ENCODE data around the gene LBH. TPM values are rescaled to one million over a fixed set of nuclear protein-coding genes. Genes with fewer than 3 reads are reported as not detected.

Gene LBH
- total RNA-seq, 1 experiment from 2014 or later, result 1.2 TPM

- RAD21 ChIA-PET (ENCODE audit: low non-redundant PET in 1 of 2, low total read pairs in 2 of 2, uncharacterized antibody in 2 of 2, unreplicated experiment in 2 of 2), result no interaction called here
- H3K9me3 ChIP-seq (ENCODE audit: control insufficient read depth in 1 of 2, insufficient read depth in 1 of 2, low read depth in 1 of 2, low read length in 2 of 2), result no peaks in the 10 kb centered on the region
These were observed 56.7 kb downstream of the LBH start for GRCh38 chr2:30287857-30288513.

More at GRCh38 chr2:30287857-30288513, 56.7 kb downstream of the LBH start:
- no peak overlapping the region for H3K4me3 ChIP-seq (replicated peaks in 1 of 2; ENCODE audit: low read depth in 1 of 2, low read length in 2 of 2)
- no peaks in the 10 kb centered on the region for H3K79me2 ChIP-seq (ENCODE audit: insufficient read depth, low read length)
- H3K4me1 ChIP-seq (ENCODE audit: control insufficient read depth in 1 of 2, insufficient read depth in 2 of 2, low read length in 2 of 2), result peaks cover 0 to 1% of the 10 kb centered on the region in 2 experiments; a peak in 1 of 4 replicates
- no peak overlapping the region for H3K4me2 ChIP-seq (ENCODE audit: low read length)
- H3K36me3 ChIP-seq (ENCODE audit: control insufficient read depth in 1 of 2, insufficient read depth in 2 of 2, low read length in 2 of 2), result no peaks in the 10 kb centered on the region
- no peak overlapping the region for H3K27ac ChIP-seq (ENCODE audit: low read depth, low read length)
- no peaks in the 10 kb centered on the region for H4K20me1 ChIP-seq (ENCODE audit: insufficient read depth)
- DNase-seq (ENCODE audit: low read depth, low spot score), result no peak
- H3K27me3 ChIP-seq (ENCODE audit: insufficient read depth, low read length), result no peaks in the 10 kb centered on the region
- ChIA-PET CTCF (no interaction called here), POLR2A (no interaction called here)
- BruUV-seq (replicated peaks), result no TSS peak
- no peak for ATAC-seq
- no peak overlapping the region for H3K9ac ChIP-seq (ENCODE audit: low read length)
- intact Hi-C loops (cut with micrococcal nuclease), result no loop called here
- H2AFZ ChIP-seq (ENCODE audit: low read depth, low read length, poor library complexity, severe bottlenecking), result no peak overlapping the region
- no peak for TF ChIP-seq EGR1 (IDR thresholded peaks at IDR 0.05; ENCODE audit: low read depth)
- TF ChIP-seq TCF7L2 (IDR thresholded peaks at IDR 0.05; ENCODE audit: borderline replicate concordance, extremely low read depth, insufficient read depth, insufficient read length), result no peak
- TF ChIP-seq JUND (IDR thresholded peaks at IDR 0.05), result no peak
- TF ChIP-seq CTCF (IDR thresholded peaks at IDR 0.05 in 2 of 3, conservative IDR thresholded peaks at IDR 0.05 in 1 of 3; ENCODE audit: borderline replicate concordance in 1 of 3, insufficient read depth in 1 of 3, low read depth in 2 of 3, low read length in 2 of 3), result no peak
- no peak for TF ChIP-seq REST (IDR thresholded peaks at IDR 0.05; ENCODE audit: low read depth)
- no peak for TF ChIP-seq SP1 (IDR thresholded peaks at IDR 0.05; ENCODE audit: low read depth)
- no peak for TF ChIP-seq ATF3 (IDR thresholded peaks at IDR 0.05)
- no peak for TF ChIP-seq EZH2phosphoT487 (IDR thresholded peaks at IDR 0.05; ENCODE audit: borderline replicate concordance)
- TF ChIP-seq POLR2AphosphoS5 (IDR thresholded peaks at IDR 0.05; ENCODE audit: low read depth, low read length), result no peak
- TF ChIP-seq ZFX (IDR thresholded peaks at IDR 0.05), result no peak
- no peak for TF ChIP-seq YY1 (IDR thresholded peaks at IDR 0.05; ENCODE audit: extremely low read depth, insufficient replicate concordance, low read depth, low read length)
- TF ChIP-seq CBX3 (IDR thresholded peaks at IDR 0.05; ENCODE audit: low read depth), result no peak
- no peak for TF ChIP-seq ELF1 (IDR thresholded peaks at IDR 0.05; ENCODE audit: borderline replicate concordance, low read depth)
- no peaks in the 10 kb centered on the region for H3K9me2 ChIP-seq (ENCODE audit: insufficient read depth)
